Measurements from ENCODE around the gene MGLL. TPM values are rescaled to one million over a fixed set of nuclear protein-coding genes. Genes with fewer than 3 reads are reported as not detected.

MGLL gene
- total RNA-seq, 1 donor from 2014 or later: 36.4 TPM

DNA sequence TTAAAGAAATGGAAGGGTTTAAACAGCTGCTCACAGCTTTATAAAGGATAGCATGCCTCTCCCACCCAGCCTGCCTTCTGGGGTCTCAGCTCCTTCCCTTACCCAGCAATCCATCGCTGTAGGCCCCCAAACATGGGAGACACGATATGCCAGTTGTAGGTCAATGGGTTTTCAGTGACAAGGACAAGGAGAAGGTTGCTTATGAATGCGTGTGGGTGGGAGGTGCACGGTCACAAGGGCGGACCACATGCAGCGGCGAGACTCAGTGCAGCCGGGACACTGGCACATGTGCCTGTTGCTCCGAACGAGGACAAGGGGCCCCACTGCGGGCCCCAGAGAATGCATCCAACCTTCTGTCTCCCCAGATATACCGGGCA, 67.0 kb downstream of the MGLL start:
- DNase-seq: no peak

GRCh38 chr3:127754411-127755304, 67.7 kb downstream of the MGLL start:
- no peak for DNase-seq

DNA sequence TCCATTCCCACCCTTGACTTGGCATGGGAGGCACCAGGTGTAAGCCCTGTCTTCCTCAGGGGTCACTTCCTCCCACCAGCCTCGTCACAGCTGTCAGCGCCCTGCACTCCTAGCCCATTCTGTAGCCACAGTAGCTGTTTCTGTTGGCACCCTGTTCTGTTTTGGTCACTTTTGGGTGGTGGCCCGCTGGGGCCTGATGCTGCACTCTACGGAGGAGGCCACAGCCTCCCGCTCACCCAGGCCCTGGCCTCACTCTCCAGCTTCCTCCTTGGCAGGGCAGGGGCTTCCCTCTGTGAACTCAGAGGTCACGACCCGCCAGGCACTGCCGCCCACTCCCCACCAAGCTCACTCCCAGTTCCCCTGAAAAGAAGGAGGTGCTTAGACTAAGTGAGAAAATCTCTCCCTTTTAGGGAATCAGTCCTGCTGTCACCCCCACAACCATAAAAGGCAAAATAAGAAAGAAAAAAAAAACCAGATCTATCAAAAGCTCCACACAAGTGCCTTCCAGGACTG, 68.4 kb downstream of the MGLL start:
- no peak for DNase-seq

- no peak for DNase-seq
Observed at GRCh38 chr3:127753338-127753737, 69.0 kb downstream of the MGLL start.

GRCh38 chr3:127751782-127752181, 70.5 kb downstream of the MGLL start:
- no peak for DNase-seq

- DNase-seq: peak; percentile 72
Observed at GRCh38 chr3:127751163-127751621, 71.1 kb downstream of the MGLL start.

DNA sequence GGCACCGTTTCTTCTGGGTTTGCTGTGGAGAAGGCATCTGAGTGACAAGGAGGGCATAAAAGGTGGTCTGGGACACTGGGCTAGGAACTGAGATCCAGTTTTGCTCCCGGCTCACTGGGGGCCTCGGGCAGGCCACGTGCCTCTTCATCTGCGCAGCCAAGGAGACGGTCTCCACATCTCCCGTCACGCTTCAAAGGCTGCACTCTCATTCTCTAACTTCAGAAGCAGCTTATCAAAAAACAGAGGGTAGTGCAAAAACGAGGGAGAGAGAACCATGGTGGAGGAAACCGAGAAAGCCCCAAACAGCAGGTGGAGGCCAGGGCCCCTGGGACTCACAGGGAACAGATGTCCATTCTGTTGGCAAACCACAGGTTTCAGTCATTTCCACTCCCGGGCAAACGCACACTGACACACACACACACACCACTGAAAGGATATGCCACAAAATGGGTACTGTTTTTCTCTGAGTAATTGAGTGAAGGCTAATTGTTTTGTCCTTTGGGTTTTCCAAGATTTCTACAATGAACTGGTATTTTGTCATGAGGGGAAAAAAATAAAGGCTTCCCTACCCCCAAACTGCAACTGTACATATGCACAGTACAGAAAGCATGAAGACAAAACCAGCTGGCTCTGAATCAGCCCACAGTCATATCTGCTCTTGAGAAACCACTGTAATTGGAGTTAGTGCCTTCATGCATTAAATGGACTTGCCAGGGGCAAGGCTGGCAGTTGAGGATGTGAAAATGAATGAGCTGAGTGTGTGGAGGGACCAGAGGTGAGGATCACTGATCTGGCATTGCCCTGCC, 71.9 kb downstream of the MGLL start:
- DNase-seq: peak; percentile 75

GRCh38 chr3:127749787-127750225, 72.5 kb downstream of the MGLL start:
- DNase-seq: no peak

- no peak for DNase-seq
Observed at GRCh38 chr3:127749361-127749760, 73.0 kb downstream of the MGLL start.

DNA sequence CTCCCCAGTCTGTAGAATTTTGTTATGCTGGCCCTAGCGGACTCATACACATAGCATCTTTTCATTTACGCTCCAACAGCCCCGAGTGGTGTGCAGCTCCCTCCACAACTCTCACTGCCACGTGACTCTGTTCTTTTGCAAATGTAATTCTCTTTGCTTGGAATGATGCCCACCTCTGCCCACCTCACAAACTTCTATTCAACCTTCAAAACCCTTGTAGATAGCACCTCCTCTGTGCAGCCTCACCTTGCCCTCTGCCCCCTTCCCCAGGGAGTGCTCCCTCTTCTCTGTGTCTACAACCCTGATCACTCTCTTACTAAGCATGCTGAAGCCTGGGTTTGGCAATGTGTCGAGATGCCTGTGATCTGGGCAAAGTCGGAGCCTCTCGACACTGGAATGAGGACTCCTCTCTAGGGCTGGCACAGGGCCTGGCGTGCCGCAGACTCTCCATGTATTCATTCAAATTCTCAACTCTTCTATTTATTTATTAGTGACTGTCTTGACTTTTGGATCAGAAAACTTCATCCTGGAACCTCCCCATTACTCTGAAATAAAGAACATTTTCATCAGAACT, 73.5 kb downstream of the MGLL start:
- DNase-seq: no peak

- DNase-seq: peak; percentile 60
Observed at GRCh38 chr3:127747751-127748521, 74.4 kb downstream of the MGLL start.

DNA sequence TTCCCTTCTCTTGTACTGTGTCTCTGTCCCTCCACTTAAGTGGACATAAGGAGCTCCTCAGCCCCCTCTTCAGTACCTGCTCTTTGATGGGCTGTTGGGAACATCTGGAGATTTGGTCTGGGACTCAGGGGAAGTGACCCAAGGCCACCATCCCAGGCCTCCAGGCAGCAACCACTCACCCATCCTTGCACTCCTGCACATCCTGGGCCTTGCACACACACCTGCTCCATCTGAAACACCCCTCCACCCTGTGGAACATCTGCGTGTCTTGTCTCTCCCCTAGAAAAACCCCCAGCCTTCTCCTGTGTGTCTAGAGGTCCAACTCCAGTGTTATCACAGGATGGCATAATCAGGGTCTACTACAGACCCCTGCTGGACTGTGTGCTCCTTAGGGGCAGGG, 75.2 kb downstream of the MGLL start:
- DNase-seq: no peak

DNA sequence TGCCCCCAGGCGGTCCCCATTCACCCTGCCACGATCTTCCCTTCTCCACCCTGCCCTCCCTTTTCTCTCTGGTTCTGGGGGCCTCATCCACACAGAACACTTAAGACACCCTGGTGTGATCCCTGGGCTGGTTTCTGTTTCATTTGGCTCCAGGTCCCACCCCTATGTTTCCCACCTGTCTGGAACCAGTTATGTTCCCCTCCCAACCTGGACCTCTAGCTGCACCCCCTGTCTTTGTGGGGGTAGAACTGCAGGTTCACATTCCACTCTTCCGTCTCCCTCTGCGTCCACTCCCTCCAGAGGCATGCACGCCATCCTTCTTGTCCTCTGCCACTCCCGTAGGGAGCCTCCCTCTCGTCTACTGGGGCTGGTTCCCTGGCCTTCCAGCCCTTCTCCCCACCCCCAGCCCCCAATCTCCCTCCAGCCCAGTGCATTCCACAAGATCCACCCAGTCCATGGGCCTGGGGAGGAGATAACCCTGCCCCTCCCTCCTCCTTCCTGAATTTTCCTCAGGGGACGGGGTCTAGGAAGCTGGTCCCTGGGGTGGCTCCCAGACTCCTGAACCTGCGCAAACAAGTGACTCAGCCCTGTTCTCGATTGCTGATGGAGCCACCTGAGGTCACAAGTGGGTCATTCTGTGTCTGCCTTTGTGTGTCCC, 75.8 kb downstream of the MGLL start:
- DNase-seq: no peak

- peak; percentile 58 for DNase-seq
Observed at GRCh38 chr3:127745656-127746399, 76.5 kb downstream of the MGLL start.

DNA sequence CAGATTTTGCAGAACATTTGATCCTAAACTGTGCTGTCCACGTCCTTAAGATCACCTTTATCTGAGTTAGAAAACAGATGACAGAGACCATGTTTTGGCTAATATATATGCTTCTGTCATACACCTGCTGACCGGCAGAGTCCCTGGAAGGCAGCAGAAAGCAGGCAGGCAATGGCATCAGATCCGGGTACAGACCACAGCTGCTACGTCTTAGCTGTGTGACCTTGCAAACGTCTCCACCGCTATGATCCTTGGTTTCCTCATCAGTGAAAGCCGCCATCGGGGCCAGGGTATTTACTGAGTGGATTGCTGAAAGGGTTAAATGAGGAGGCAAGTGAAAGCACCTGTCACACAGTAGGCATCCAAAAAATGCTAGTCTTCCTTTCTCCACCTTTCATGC, 77.4 kb downstream of the MGLL start:
- no peak for DNase-seq

- DNase-seq: peak; percentile 77
Observed at GRCh38 chr3:127744253-127744815, 78.0 kb downstream of the MGLL start.

GRCh38 chr3:127743351-127744252, 78.7 kb downstream of the MGLL start:
- no peak for DNase-seq

- DNase-seq: no peak
Observed at GRCh38 chr3:127742580-127742979, 79.7 kb downstream of the MGLL start.

DNA sequence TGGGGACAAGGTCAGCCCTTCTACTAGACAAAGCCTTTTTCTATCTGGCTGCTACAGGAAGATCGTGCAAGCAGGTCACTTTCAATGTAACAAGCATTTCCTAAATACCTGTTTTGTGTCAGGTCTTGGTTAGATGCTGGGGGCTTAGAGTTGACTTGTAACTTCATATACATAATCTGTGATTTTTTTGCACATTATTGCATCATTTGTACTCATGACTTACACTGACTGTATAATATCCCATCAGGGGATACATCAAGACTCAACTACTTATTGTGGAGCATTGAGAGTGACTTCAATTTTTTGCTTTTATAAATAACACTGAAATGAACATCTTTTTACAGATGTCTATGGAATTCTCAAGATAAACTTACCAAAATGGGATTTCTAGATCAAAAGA, 80.6 kb downstream of the MGLL start:
- DNase-seq: no peak
